ENCODE measurements around the gene HEXIM1.

- no peak for TF ChIP-seq POLR2A (IDR thresholded peaks at IDR 0.05)
- no peak for TF ChIP-seq CTCF (IDR thresholded peaks at IDR 0.05)
Measured at GRCh38 chr17:45128989-45129388, 19.3 kb upstream of the HEXIM1 start.

Data from lower leg skin (tissue), 3 donors.